Right lung (tissue), 5 donors: ENCODE data around the gene ZBTB34. TPM values are rescaled to one million over a fixed set of nuclear protein-coding genes. Genes with fewer than 3 reads are reported as not detected.

Source experiments
- DNase-seq, 2 donors: peaks; one replicate each; pipeline ENCODE4 v3.0.0-alpha.2; 2013
- polyA plus RNA-seq, 5 donors: library from polyadenylated mRNA; unstranded; fragments of 120-200 nt; gene quantifications; one replicate each; pipeline versions ENCODE4 v1.2.1 to v1.2.3, GENCODE V29; 2013; ENCODE audit warnings: inconsistent platforms in 1 of 5, low replicate concordance in 1 of 5; ENCODE audit not compliant: insufficient read length in 5 of 5, insufficient read depth in 1 of 5

Gene ZBTB34
- polyA plus RNA-seq, 5 donors, result 17.4 to 25.2 (median 23.1) TPM

GRCh38 chr9:126915281-126915816 is 54.9 kb downstream of the ZBTB34 start:
- DNase-seq, result peak; percentile 36 to 54

- no peak for DNase-seq
Observed at GRCh38 chr9:126915846-126916543, 55.6 kb downstream of the ZBTB34 start.

- DNase-seq, result no peak
Observed at GRCh38 chr9:126916909-126917308, 56.5 kb downstream of the ZBTB34 start.

- no peak for DNase-seq
Observed at GRCh38 chr9:126919193-126919592, 58.8 kb downstream of the ZBTB34 start.

GRCh38 chr9:126925876-126926275 is 65.4 kb downstream of the ZBTB34 start:
- DNase-seq, result no peak

GRCh38 chr9:126926364-126926763 is 65.9 kb downstream of the ZBTB34 start:
- no peak for DNase-seq

GRCh38 chr9:126927419-126927818 is 67.0 kb downstream of the ZBTB34 start:
- DNase-seq, result no peak

GRCh38 chr9:126932871-126933321 is 72.5 kb downstream of the ZBTB34 start:
- DNase-seq, result no peak

- no peak for DNase-seq
Observed at GRCh38 chr9:126933334-126933980, 73.0 kb downstream of the ZBTB34 start.

GRCh38 chr9:126934441-126934840 is 74.0 kb downstream of the ZBTB34 start:
- no peak for DNase-seq

Other genes with a start within 250 kb of the ZBTB34 start
- gene LMX1B, start 246.7 kb upstream of the ZBTB34 start, polyA plus RNA-seq, result under 1 TPM; 0.04 to 0.43 (median 0.14) TPM
- 10 to 100 TPM; 12.8 to 18.0 (median 16.3) TPM for gene ZBTB43, start 55.6 kb upstream of the ZBTB34 start, polyA plus RNA-seq
- 10 to 100 TPM; 19.5 to 26.4 (median 20.3) TPM for gene RALGPS1, start 54.1 kb downstream of the ZBTB34 start, polyA plus RNA-seq